Measurements from ENCODE around the gene FEM1C.
A peak's percentile ranks its signal among the peaks of the same experiment; 100 is the strongest.

The FEM1C gene

GRCh38 chr5:115557667-115558387 lies 13.3 kb upstream of the FEM1C start:
- no peak for DNase-seq (ENCODE audit: low read depth)

GRCh38 chr5:115556276-115556675 lies 11.7 kb upstream of the FEM1C start:
- no peak for DNase-seq (ENCODE audit: low read depth)

- no peak for DNase-seq (ENCODE audit: low read depth)
Observed at GRCh38 chr5:115555084-115555633, 10.6 kb upstream of the FEM1C start.

GRCh38 chr5:115553082-115553481 lies 8.5 kb upstream of the FEM1C start:
- DNase-seq (ENCODE audit: low read depth) = no peak

GRCh38 chr5:115551415-115551814 lies 6.8 kb upstream of the FEM1C start:
- DNase-seq (ENCODE audit: low read depth) = no peak

- no peak for DNase-seq (ENCODE audit: low read depth)
Observed at GRCh38 chr5:115549154-115549553, 4.6 kb upstream of the FEM1C start.

GRCh38 chr5:115548683-115549082 lies 4.1 kb upstream of the FEM1C start:
- no peak for DNase-seq (ENCODE audit: low read depth)

- DNase-seq (ENCODE audit: low read depth) = no peak
Observed at GRCh38 chr5:115545351-115545882, 842 bp upstream of the FEM1C start.

GRCh38 chr5:115544043-115544435 lies 536 bp downstream of the FEM1C start:
- peak; percentile 38 for DNase-seq (ENCODE audit: low read depth)

- DNase-seq (ENCODE audit: low read depth) = no peak
Observed at GRCh38 chr5:115543365-115544042, 1.1 kb downstream of the FEM1C start.

- no peak for DNase-seq (ENCODE audit: low read depth)
Observed at GRCh38 chr5:115542651-115543364, 1.8 kb downstream of the FEM1C start.

- DNase-seq (ENCODE audit: low read depth) = no peak
Observed at GRCh38 chr5:115542086-115542485, 2.5 kb downstream of the FEM1C start.

- DNase-seq (ENCODE audit: low read depth) = no peak
Observed at GRCh38 chr5:115541611-115542010, 3.0 kb downstream of the FEM1C start.

GRCh38 chr5:115535479-115536035 lies 9.0 kb downstream of the FEM1C start:
- DNase-seq (ENCODE audit: low read depth) = no peak

GRCh38 chr5:115532517-115532916 lies 12.1 kb downstream of the FEM1C start:
- no peak for DNase-seq (ENCODE audit: low read depth)

GRCh38 chr5:115531787-115532367 lies 12.7 kb downstream of the FEM1C start:
- no peak for DNase-seq (ENCODE audit: low read depth)

- no peak for DNase-seq (ENCODE audit: low read depth)
Observed at GRCh38 chr5:115531380-115531779, 13.2 kb downstream of the FEM1C start.

- no peak for DNase-seq (ENCODE audit: low read depth)
Observed at GRCh38 chr5:115530426-115530825, 14.1 kb downstream of the FEM1C start.

GRCh38 chr5:115526604-115527003 lies 18.0 kb downstream of the FEM1C start:
- no peak for DNase-seq (ENCODE audit: low read depth)

- no peak for DNase-seq (ENCODE audit: low read depth)
Observed at GRCh38 chr5:115524199-115524847, 20.3 kb downstream of the FEM1C start.

GRCh38 chr5:115522832-115523403 lies 21.7 kb downstream of the FEM1C start:
- DNase-seq (ENCODE audit: low read depth) = no peak
